Keratinocyte (primary cell): Measurements from ENCODE around the gene SMG7. TPM values are rescaled to one million over a fixed set of nuclear protein-coding genes. Genes with fewer than 3 reads are reported as not detected.

Experiments
- DNase-seq: peaks from one replicate; pipeline ENCODE4 v3.0.0-alpha.2; 2011; ENCODE audit warnings: low read depth, missing footprints, low spot score
- FAIRE-seq: peaks from 2 replicates; lab custom pipeline; 2011; peaks lifted over from hg19 to GRCh38; lab: Jason Lieb, UNC
- H2AFZ ChIP-seq: 2 replicates; pipeline ENCODE4 v1.6.0; 2012; ENCODE audit warnings: low read length, control low read depth, inconsistent platforms; ENCODE audit not compliant: control insufficient read depth
- H3K27ac ChIP-seq: 2 replicates; pipeline ENCODE4 v1.5.1; 2011; ENCODE audit warnings: low read length; ENCODE audit not compliant: control insufficient read depth, insufficient read depth
- H3K27me3 ChIP-seq: 3 replicates; pipeline ENCODE4 v1.6.0; 2011; ENCODE audit warnings: low read length; ENCODE audit not compliant: control insufficient read depth, insufficient read depth; ENCODE audit errors: extremely low read depth
- H3K36me3 ChIP-seq, 2 experiments: 2 replicates in 1 of 2; 3 replicates in 1 of 2; pipeline ENCODE4 v1.5.1; 2011; ENCODE audit warnings: low read length in 2 of 2, mild to moderate bottlenecking in 1 of 2; ENCODE audit not compliant: control insufficient read depth in 2 of 2, insufficient read depth in 2 of 2; ENCODE audit errors: extremely low read depth in 1 of 2
- H3K4me1 ChIP-seq: 3 replicates; pipeline ENCODE4 v1.5.1; 2011; ENCODE audit warnings: low read length; ENCODE audit not compliant: control insufficient read depth, insufficient read depth; ENCODE audit errors: extremely low read depth
- H3K4me2 ChIP-seq: 3 replicates; pipeline ENCODE4 v1.6.0; 2011; ENCODE audit warnings: low read depth, low read length; ENCODE audit not compliant: control insufficient read depth, insufficient read depth; ENCODE audit errors: extremely low read depth
- H3K4me3 ChIP-seq, 3 experiments: fragments of 200-600 bp in 1 of 3; sonication (generic) in 1 of 3; 2 replicates in 2 of 3; 3 replicates in 1 of 3; pipeline ENCODE4 v1.5.1; 2011 to 2016; ENCODE audit warnings: low read length in 3 of 3, mild to moderate bottlenecking in 3 of 3, control low read depth in 2 of 3, inconsistent platforms in 1 of 3, low read depth in 1 of 3, mixed read lengths in 1 of 3, mixed run types in 1 of 3, moderate library complexity in 1 of 3; ENCODE audit not compliant: control insufficient read depth in 2 of 3, insufficient read depth in 2 of 3; ENCODE audit errors: extremely low read depth in 1 of 3
- H3K79me2 ChIP-seq: 2 replicates; pipeline ENCODE4 v1.6.0; 2012; ENCODE audit warnings: low read length; ENCODE audit not compliant: control insufficient read depth, insufficient read depth
- H3K9ac ChIP-seq: 3 replicates; pipeline ENCODE4 v1.6.0; 2011; ENCODE audit warnings: low read length; ENCODE audit not compliant: control insufficient read depth, insufficient read depth; ENCODE audit errors: extremely low read depth
- H3K9me1 ChIP-seq: 3 replicates; pipeline ENCODE4 v1.6.0; 2011; ENCODE audit warnings: low read length; ENCODE audit not compliant: control insufficient read depth, insufficient read depth; ENCODE audit errors: extremely low read depth
- H3K9me3 ChIP-seq: 2 replicates; pipeline ENCODE4 v1.5.1; 2012; ENCODE audit warnings: low read depth, low read length; ENCODE audit not compliant: control insufficient read depth
- H4K20me1 ChIP-seq: 3 replicates; pipeline ENCODE4 v1.6.0; 2011; ENCODE audit warnings: low read length; ENCODE audit not compliant: control insufficient read depth, insufficient read depth; ENCODE audit errors: extremely low read depth
- EZH2 ChIP-seq: IDR thresholded peaks from one replicate; pipeline ENCODE4 v1.6.1; 2012; ENCODE audit warnings: inconsistent platforms, mild to moderate bottlenecking, low read length, moderate library complexity
- dilution Hi-C: fragments of 300-500 bp; cut with MboI; formaldehyde crosslinking; loops from one replicate; pipeline ENCODE4 v1.7.0; 2020; ENCODE audit warnings: low sequenced_read_pairs; ENCODE audit not compliant: extremely low pct_ligation_motif_present
- polyA plus RNA-seq, 5 experiments: library from polyadenylated mRNA; depleted of rRNA in 3 of 5; stranded (reverse) in 3 of 5; stranded (forward) in 1 of 5; unstranded in 1 of 5; fragments of >200 nt; gene quantifications; 1 replicate in 1 of 5; 2 replicates in 3 of 5; 3 replicates in 1 of 5; pipeline versions ENCODE4 v1.2.1 to v1.2.3, GENCODE V29; 2011 to 2012; ENCODE audit warnings: missing spikeins in 2 of 5, low read depth in 1 of 5, low replicate concordance in 1 of 5
- TF ChIP-seq, protein P1 (sequence below), 3 experiments: IDR thresholded peaks in 1 of 3; conservative IDR thresholded peaks in 1 of 3; optimal IDR thresholded peaks in 1 of 3; 2 replicates in 2 of 3; 3 replicates in 1 of 3; pipeline versions ENCODE3 to v1.5.1; 2011; ENCODE audit warnings: low read length in 3 of 3, mild to moderate bottlenecking in 3 of 3, moderate library complexity in 2 of 3, control low read depth in 1 of 3, inconsistent platforms in 1 of 3; ENCODE audit not compliant: insufficient read depth in 2 of 3; ENCODE audit errors: extremely low read depth in 1 of 3

The SMG7 gene
- polyA plus RNA-seq, 1 donor (not counting 4 experiments of a cell fraction or from before 2014, with no cell fraction given) = 38.2 TPM

DNA sequence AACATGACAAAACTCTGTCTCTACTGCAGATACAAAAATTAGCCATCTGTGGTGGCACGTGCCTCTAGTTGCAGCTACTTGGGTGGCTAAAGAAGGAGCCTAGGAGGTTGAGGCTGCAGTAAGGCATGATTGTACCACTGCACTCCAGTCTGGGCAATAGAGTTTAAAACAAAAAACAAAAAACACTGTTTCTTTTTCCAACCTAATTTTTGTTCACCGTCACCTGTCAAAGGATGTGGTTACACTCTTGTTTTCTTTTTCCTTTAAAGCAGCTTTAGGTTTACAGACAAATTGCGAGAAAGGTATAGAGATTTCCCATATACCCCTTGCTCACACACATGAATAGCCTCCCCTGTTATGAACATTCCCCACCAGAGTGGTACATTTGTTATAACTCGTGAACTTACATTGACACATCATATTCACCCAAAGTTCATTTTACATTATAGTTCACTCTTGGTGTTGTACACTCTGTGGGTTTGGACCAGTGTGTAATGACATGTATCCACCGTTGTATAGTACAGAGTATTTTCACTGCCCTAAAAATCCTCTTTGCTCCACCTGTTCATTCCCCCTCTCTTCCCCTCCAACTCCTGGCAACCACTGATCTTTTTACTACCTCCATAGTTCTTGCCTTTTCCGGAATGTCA lies 26.2 kb downstream of the SMG7 start:
- Histone ChIP-seq H3K4me2 (no peak overlapping the region), H3K36me3 (no peaks in the 10 kb centered on the region), H3K27ac (no peak overlapping the region), H3K9ac (no peak overlapping the region), H3K9me3 (no peaks in the 10 kb centered on the region), H3K79me2 (peaks cover 86% of the 10 kb centered on the region), H3K4me3 (no peak overlapping the region), H2AFZ (no peak overlapping the region), H3K4me1 (peaks cover 2% of the 10 kb centered on the region), H3K27me3 (no peaks in the 10 kb centered on the region), H4K20me1 (peaks cover 2% of the 10 kb centered on the region), H3K9me1 (no peaks in the 10 kb centered on the region)
- dilution Hi-C loops = no loop called here
- FAIRE-seq (no peak), DNase-seq (no peak)
- TF ChIP-seq, protein P1, sequence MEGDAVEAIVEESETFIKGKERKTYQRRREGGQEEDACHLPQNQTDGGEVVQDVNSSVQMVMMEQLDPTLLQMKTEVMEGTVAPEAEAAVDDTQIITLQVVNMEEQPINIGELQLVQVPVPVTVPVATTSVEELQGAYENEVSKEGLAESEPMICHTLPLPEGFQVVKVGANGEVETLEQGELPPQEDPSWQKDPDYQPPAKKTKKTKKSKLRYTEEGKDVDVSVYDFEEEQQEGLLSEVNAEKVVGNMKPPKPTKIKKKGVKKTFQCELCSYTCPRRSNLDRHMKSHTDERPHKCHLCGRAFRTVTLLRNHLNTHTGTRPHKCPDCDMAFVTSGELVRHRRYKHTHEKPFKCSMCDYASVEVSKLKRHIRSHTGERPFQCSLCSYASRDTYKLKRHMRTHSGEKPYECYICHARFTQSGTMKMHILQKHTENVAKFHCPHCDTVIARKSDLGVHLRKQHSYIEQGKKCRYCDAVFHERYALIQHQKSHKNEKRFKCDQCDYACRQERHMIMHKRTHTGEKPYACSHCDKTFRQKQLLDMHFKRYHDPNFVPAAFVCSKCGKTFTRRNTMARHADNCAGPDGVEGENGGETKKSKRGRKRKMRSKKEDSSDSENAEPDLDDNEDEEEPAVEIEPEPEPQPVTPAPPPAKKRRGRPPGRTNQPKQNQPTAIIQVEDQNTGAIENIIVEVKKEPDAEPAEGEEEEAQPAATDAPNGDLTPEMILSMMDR (optimal IDR thresholded peaks at IDR 0.05 in 1 of 3, IDR thresholded peaks at IDR 0.05 in 1 of 3, conservative IDR thresholded peaks at IDR 0.05 in 1 of 3; ENCODE audit: extremely low read depth in 1 of 3, insufficient read depth in 2 of 3, low read length in 3 of 3) = no peak
- no peak for TF ChIP-seq EZH2

DNA sequence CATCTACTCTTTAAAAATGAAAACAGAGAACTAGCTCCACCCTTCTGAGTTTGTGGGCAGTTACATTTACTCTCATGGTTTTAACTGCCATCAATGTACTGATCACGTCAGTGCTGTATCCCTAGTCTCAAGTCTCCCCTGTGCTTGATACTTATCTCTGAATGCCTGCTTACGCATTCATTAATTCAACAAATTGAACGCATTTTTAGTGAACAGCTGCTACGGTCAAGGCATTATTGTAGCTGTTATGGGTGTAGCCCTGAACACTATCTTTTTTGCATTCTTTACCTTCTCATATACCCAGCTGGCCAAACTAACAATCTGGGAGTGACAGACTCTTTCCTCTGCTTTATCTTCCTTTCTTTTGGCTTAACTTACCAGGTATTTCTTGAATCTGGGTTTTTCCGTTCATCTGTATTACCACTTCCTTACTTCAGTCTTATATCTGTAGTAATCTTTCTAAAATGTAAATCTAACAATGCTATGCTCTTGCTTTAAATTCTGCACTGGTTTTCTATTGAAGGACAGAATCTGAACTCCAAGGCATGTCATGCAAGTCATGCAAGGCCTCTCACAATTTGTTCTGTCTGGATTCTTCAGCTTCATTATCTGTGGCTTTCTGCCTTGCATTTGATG lies 33.3 kb downstream of the SMG7 start:
- Histone ChIP-seq H3K27me3 (no peaks in the 10 kb centered on the region), H3K4me1 (no peaks in the 10 kb centered on the region), H3K4me2 (no peak overlapping the region), H3K36me3 (no peaks in the 10 kb centered on the region), H3K4me3 (no peak overlapping the region), H4K20me1 (no peaks in the 10 kb centered on the region), H3K9me3 (no peaks in the 10 kb centered on the region), H3K9me1 (no peaks in the 10 kb centered on the region), H3K9ac (no peak overlapping the region), H2AFZ (no peak overlapping the region), H3K27ac (no peak overlapping the region), H3K79me2 (peaks cover 68% of the 10 kb centered on the region)
- dilution Hi-C loops = no loop called here
- DNase-seq (no peak), FAIRE-seq (peak; percentile 9)
- TF ChIP-seq, protein P1 (optimal IDR thresholded peaks at IDR 0.05 in 1 of 3, IDR thresholded peaks at IDR 0.05 in 1 of 3, conservative IDR thresholded peaks at IDR 0.05 in 1 of 3; ENCODE audit: extremely low read depth in 1 of 3, insufficient read depth in 2 of 3, low read length in 3 of 3) = no peak
- no peak for TF ChIP-seq EZH2
